SK-N-SH (cell line): ENCODE measurements around the gene LIPM. TPM values are rescaled to one million over a fixed set of nuclear protein-coding genes. Genes with fewer than 3 reads are reported as not detected.

Experiments
- CTCF ChIA-PET: fragments of 300-600, 350-600 bp; formaldehyde crosslinking; extraction: SDS; loops from one replicate; lab custom pipeline; 2021; lab: Yijun Ruan, JAX
- POLR2A ChIA-PET: fragments of 350-600 bp; sonication (Branson Sonifier 250); formaldehyde crosslinking; extraction: SDS; loops from one replicate; lab custom pipeline; 2020; ENCODE audit warnings: antibody characterized with exemption, inconsistent platforms; lab: Yijun Ruan, JAX
- DNase-seq: peaks from one replicate; pipeline ENCODE4 v3.0.0; 2012
- H2AFZ ChIP-seq: fragments of 200-600 bp; sonication (generic); 2 replicates; pipeline ENCODE4 v1.8.1; 2016; ENCODE audit warnings: antibody characterized with exemption, mild to moderate bottlenecking, low read depth
- H3F3A ChIP-seq: fragments of 200-600 bp; sonication (generic); replicated peaks from 2 replicates; pipeline ENCODE3; 2016; ENCODE audit warnings: antibody characterized with exemption, mild to moderate bottlenecking; ENCODE audit not compliant: insufficient read depth
- H3K27ac ChIP-seq, 2 experiments: fragments of 200-500 bp in 1 of 2; fragments of 200-600 bp in 1 of 2; sonication (Bioruptor generic) in 1 of 2; sonication (generic), shearing (Covaris generic) in 1 of 2; 2 replicates each; pipeline versions ENCODE4 v1.5.1 to v1.6.1; 2014 to 2016; ENCODE audit warnings: low read depth in 2 of 2, inconsistent platforms in 1 of 2, low read length in 1 of 2, mild to moderate bottlenecking in 1 of 2, mixed read lengths in 1 of 2
- H3K27me3 ChIP-seq: fragments of 200-600 bp; sonication (generic), shearing (Covaris generic); 2 replicates; pipeline ENCODE4 v1.6.1; 2016; ENCODE audit warnings: mixed run types; ENCODE audit not compliant: insufficient read depth
- H3K36me3 ChIP-seq, 2 experiments: fragments of 200-500 bp in 1 of 2; fragments of 200-600 bp in 1 of 2; sonication (Bioruptor generic) in 1 of 2; sonication (generic) in 1 of 2; replicated peaks in 1 of 2; 2 replicates each; pipeline versions ENCODE3 to v1.5.1; 2014 to 2016; ENCODE audit warnings: low read length in 1 of 2, mild to moderate bottlenecking in 1 of 2; ENCODE audit not compliant: insufficient read depth in 2 of 2, control insufficient read depth in 1 of 2
- H3K4me1 ChIP-seq, 2 experiments: fragments of 200-500 bp in 1 of 2; fragments of 200-600 bp in 1 of 2; sonication (Bioruptor generic) in 1 of 2; sonication (generic), shearing (Covaris generic) in 1 of 2; 2 replicates each; pipeline versions ENCODE4 v1.5.1 to v1.6.1; 2014 to 2016; ENCODE audit warnings: low read depth in 1 of 2, low read length in 1 of 2, mixed run types in 1 of 2; ENCODE audit not compliant: insufficient read depth in 2 of 2, control insufficient read depth in 1 of 2
- H3K4me2 ChIP-seq: fragments of 200-600 bp; sonication (generic), shearing (Covaris generic); 2 replicates; pipeline ENCODE4 v1.6.1; 2017; ENCODE audit warnings: mixed run types
- H3K4me3 ChIP-seq, 2 experiments: fragments of 200-500 bp in 1 of 2; fragments of 200-600 bp in 1 of 2; sonication (Bioruptor generic) in 1 of 2; sonication (generic), shearing (Covaris generic) in 1 of 2; 2 replicates each; pipeline versions ENCODE4 v1.5.1 to v1.8.1; 2014 to 2016; ENCODE audit warnings: low read depth in 2 of 2, inconsistent platforms in 1 of 2, low read length in 1 of 2, mild to moderate bottlenecking in 1 of 2, mixed read lengths in 1 of 2, moderate library complexity in 1 of 2
- H3K79me2 ChIP-seq: fragments of 200-600 bp; sonication (generic); 2 replicates; pipeline ENCODE4 v1.8.1; 2017; ENCODE audit warnings: mild to moderate bottlenecking; ENCODE audit not compliant: insufficient read depth
- H3K9ac ChIP-seq: fragments of 200-600 bp; sonication (generic); 2 replicates; pipeline ENCODE4 v1.6.1; 2017; ENCODE audit warnings: mixed run types
- H3K9me2 ChIP-seq: fragments of 200-600 bp; sonication (generic); 2 replicates; pipeline ENCODE4 v1.6.1; 2017; ENCODE audit warnings: mixed run types
- H3K9me3 ChIP-seq: fragments of 200-600 bp; sonication (generic); 2 replicates; pipeline ENCODE4 v1.6.1; 2017; ENCODE audit warnings: mixed run types, mild to moderate bottlenecking, moderate library complexity
- H4K20me1 ChIP-seq: fragments of 200-600 bp; sonication (generic); 2 replicates; pipeline ENCODE4 v1.6.1; 2017; ENCODE audit warnings: mild to moderate bottlenecking, mixed run types; ENCODE audit not compliant: insufficient read depth
- ELF1 ChIP-seq: IDR thresholded peaks from 2 replicates; pipeline ENCODE4 v1.4.0; 2012
- EP300 ChIP-seq, 2 experiments: IDR thresholded peaks; 2 replicates each; pipeline versions ENCODE4 v1.4.0 to v1.6.1; 2012; ENCODE audit warnings: borderline replicate concordance in 1 of 2, low read depth in 1 of 2, low read length in 1 of 2
- EZH2phosphoT487 ChIP-seq: fragments of 200-600 bp; sonication (generic); IDR thresholded peaks from 2 replicates; pipeline ENCODE4 v1.6.1; 2017; ENCODE audit warnings: low read depth, mixed run types, mild to moderate bottlenecking, antibody characterized with exemption, moderate library complexity, borderline replicate concordance
- FOSL2 ChIP-seq: IDR thresholded peaks from 2 replicates; pipeline ENCODE4 v1.4.0; 2012; ENCODE audit warnings: low read depth, mild to moderate bottlenecking, moderate library complexity, borderline replicate concordance
- FOXJ3 ChIP-seq: sonication (generic); formaldehyde crosslinking; IDR thresholded peaks from 2 replicates; pipeline ENCODE4 v1.5.1; 2020; ENCODE audit warnings: mild to moderate bottlenecking, missing genetic modification reagents
- GATA2 ChIP-seq: sonication (generic); formaldehyde crosslinking; IDR thresholded peaks from 2 replicates; pipeline ENCODE4 v1.5.0; 2020; ENCODE audit warnings: mild to moderate bottlenecking, missing genetic modification reagents
- IRF3 ChIP-seq: fragments of 150-350 bp; IDR thresholded peaks from 2 replicates; pipeline ENCODE4 v1.6.1; 2016; ENCODE audit warnings: mild to moderate bottlenecking, low read depth, low read length
- MAX ChIP-seq: IDR thresholded peaks from 2 replicates; pipeline ENCODE4 v1.4.0; 2012; ENCODE audit warnings: low read depth
- PBX3 ChIP-seq: IDR thresholded peaks from 2 replicates; pipeline ENCODE4; 2012
- RAD21 ChIP-seq: IDR thresholded peaks from 2 replicates; pipeline ENCODE4 v1.6.1; 2012; ENCODE audit warnings: mild to moderate bottlenecking, low read length
- RFX5 ChIP-seq: IDR thresholded peaks from 2 replicates; pipeline ENCODE4 v1.6.1; 2012; ENCODE audit warnings: mild to moderate bottlenecking, improper control_type of control experiment, low read length
- RXRA ChIP-seq: IDR thresholded peaks from 2 replicates; pipeline ENCODE4 v1.4.0; 2012; ENCODE audit warnings: low read depth, mild to moderate bottlenecking, borderline replicate concordance
- SMC3 ChIP-seq: IDR thresholded peaks from 2 replicates; pipeline ENCODE4 v1.6.1; 2012; ENCODE audit warnings: low read depth, low read length, improper control_type of control experiment
- TEAD4 ChIP-seq: IDR thresholded peaks from 2 replicates; pipeline ENCODE4 v1.4.0; 2012; ENCODE audit warnings: mild to moderate bottlenecking, borderline replicate concordance; ENCODE audit not compliant: insufficient read depth
- USF1 ChIP-seq: IDR thresholded peaks from 2 replicates; pipeline ENCODE4 v1.4.0; 2012; ENCODE audit warnings: low read depth, borderline replicate concordance
- USF2 ChIP-seq: fragments of 150-350 bp; IDR thresholded peaks from 2 replicates; pipeline ENCODE4 v1.6.1; 2017; ENCODE audit warnings: antibody characterized with exemption, low read length, low read depth, borderline replicate concordance
- YY1 ChIP-seq: IDR thresholded peaks from 2 replicates; pipeline ENCODE4 v1.4.0; 2012; ENCODE audit warnings: low read depth, mild to moderate bottlenecking
- WGBS: methylation state at CpG from one replicate; pipeline ENCODE4 v1.1.6; 2017; ENCODE audit warnings: low lambda C conversion rate; 5-methylcytosine and 5-hydroxymethylcytosine counted together
- polyA plus RNA-seq, 3 experiments: library from polyadenylated mRNA; depleted of rRNA; stranded (reverse); fragments of >200 nt; gene quantifications; 2 replicates each; pipeline ENCODE4 v1.2.3, GENCODE V29; 2012

LIPM gene
- polyA plus RNA-seq, 1 of the 3 experiments (the other 2 are of a cell fraction) = not detected

GRCh38 chr10:88805361-88805760 lies 2.8 kb downstream of the LIPM start:
- H3K27ac ChIP-seq = peak overlapping the region in 1 of 2 experiments; percentile 39; a peak in 1 of 4 replicates
- H3K27me3 ChIP-seq = no peaks in the 10 kb centered on the region
- no peaks in the 10 kb centered on the region for H3K36me3 ChIP-seq
- POLR2A ChIA-PET = no interaction called here
- no peaks in the 10 kb centered on the region for H3K79me2 ChIP-seq
- peaks cover 9% of the 10 kb centered on the region for H3F3A ChIP-seq
- H3K9me3 ChIP-seq = no peaks in the 10 kb centered on the region
- H4K20me1 ChIP-seq = no peaks in the 10 kb centered on the region
- H3K9ac ChIP-seq = no peak overlapping the region
- H3K4me2 ChIP-seq = 0 out of 2 replicates have a peak overlapping the region, but pooled peaks have one; percentile 5
- CTCF ChIA-PET = interaction anchor here (0.8 to 1.5 kb wide), 4 partner anchors 13 to 240 kb away, joined by 3 read pairs; no protein-coding TSS in a partner anchor
- TF ChIP-seq GATA2 (CRISPR knock-in tag) (no peak), TEAD4 (no peak), FOSL2 (no peak), RXRA (no peak), USF2 (no peak), MAX (no peak), ELF1 (no peak), SMC3 (no peak), EP300 (IDR thresholded peaks at IDR 0.05; ENCODE audit: borderline replicate concordance in 1 of 2, low read depth in 1 of 2, low read length in 1 of 2) (no peak), EZH2phosphoT487 (no peak), IRF3 (no peak), YY1 (no peak), RFX5 (no peak), USF1 (no peak), FOXJ3 (CRISPR knock-in tag) (no peak), RAD21 (no peak), PBX3 (no peak)
- no peak for DNase-seq
- 28% methylated on average over 2 of the region's 2 CpGs for WGBS
- no peak overlapping the region for H3K4me3 ChIP-seq
- no peaks in the 10 kb centered on the region for H3K9me2 ChIP-seq
- 0 out of 2 replicates have a peak overlapping the region, but pooled peaks have one; percentile 4 for H2AFZ ChIP-seq
- H3K4me1 ChIP-seq = peaks cover 0 to 3% of the 10 kb centered on the region in 2 experiments; a peak in 2 of 4 replicates
